GM23248 (cell line): ENCODE measurements around the gene ADGRV1.
"Not testable (repeated sequence)": the region's sequence is repeated elsewhere in the genome, so short reads cannot be mapped to it uniquely, and the experiment has no call there.

Experiments used
- EZH2 ChIP-seq: fragments of 200-600 bp; sonication (generic); IDR thresholded peaks from 2 replicates; pipeline ENCODE4 v1.6.1; 2018; ENCODE audit warnings: antibody characterized with exemption, mild to moderate bottlenecking; ENCODE audit not compliant: insufficient read depth, poor library complexity, severe bottlenecking
- EZH2phosphoT487 ChIP-seq: fragments of 200-600 bp; sonication (generic); IDR thresholded peaks from 2 replicates; pipeline ENCODE4 v1.6.1; 2018; ENCODE audit warnings: antibody characterized with exemption, moderate library complexity, mild to moderate bottlenecking, low read depth; ENCODE audit not compliant: insufficient read depth

DNA sequence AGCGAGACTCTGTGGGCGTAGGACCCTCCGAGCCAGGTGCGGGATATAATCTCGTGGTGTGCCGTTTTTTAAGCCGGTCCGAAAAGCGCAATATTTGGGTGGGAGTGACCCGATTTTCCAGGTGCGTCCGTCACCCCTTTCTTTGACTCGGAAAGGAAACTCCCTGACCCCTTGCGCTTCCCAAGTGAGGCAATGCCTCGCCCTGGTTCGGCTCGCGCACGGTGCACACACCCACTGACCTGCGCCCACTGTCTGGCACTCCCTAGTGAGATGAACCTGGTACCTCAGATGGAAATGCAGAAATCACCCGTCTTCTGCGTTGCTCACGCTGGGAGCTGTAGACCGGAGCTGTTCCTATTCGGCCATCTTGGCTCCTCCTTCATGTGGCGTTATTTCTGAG lies 263.5 kb downstream of the ADGRV1 start:
- TF ChIP-seq EZH2phosphoT487, EZH2: not testable (repeated sequence)
